Erythroblast (primary cell): ENCODE measurements around the gene OBSL1.
A peak's percentile ranks its signal among the peaks of the same experiment; 100 is the strongest.

Source experiments
- DNase-seq, 2 experiments: peaks; one replicate each; lab custom pipeline; 2025; lab: John Stamatoyannopoulos, UW
- GATA1 ChIP-seq: IDR thresholded peaks from 2 replicates; pipeline ENCODE4 v1.6.1; 2011; ENCODE audit warnings: low read depth, mild to moderate bottlenecking, control low read depth, low read length, moderate library complexity
- POLR2A ChIP-seq: IDR thresholded peaks from 2 replicates; pipeline ENCODE4 v1.6.1; 2011; ENCODE audit warnings: mild to moderate bottlenecking, low read length

OBSL1 gene

GRCh38 chr2:219509780-219510511, 61.4 kb downstream of the OBSL1 start:
- peak; percentile 93 to 95 for DNase-seq
- TF ChIP-seq GATA1 (peak; percentile 56), POLR2A (no peak)

DNA sequence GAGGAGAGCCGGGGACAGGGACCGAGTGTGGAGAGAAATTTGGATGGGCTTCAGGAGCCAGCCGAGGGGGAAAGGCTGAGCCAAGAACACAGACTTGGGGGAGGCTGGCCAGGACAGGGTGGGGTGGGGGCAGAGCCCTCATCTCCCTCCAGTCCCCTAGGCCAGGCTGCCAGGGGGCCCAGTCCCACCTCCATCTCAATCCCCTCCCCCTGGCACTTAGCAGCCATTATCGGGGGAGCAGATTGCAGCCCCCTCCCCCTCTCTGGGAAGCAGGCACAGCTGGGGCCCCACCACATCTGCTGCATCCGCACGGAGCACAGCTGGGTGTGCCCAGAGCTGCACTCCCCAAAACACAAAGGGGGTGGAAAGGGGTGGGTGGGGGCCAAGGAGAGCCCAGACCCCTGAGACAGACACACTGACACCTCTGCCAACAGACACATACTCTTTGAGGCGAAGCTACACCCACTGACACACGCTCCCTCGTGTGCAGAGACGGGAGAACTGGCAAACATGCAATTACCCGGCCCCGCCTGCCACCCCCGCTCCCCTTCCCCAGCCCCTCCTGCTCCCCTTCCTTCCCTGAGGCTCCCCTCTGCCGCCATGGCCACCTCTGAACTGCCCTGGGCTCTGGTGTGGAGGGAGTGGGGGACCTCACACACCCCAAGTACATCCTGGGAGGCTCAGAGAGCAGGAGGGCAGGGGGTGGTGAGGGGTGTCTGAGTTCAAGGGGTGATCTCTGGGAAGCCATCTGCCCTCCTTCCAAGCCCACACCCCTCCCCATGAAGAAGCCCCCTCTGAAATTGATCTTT, 62.2 kb downstream of the OBSL1 start:
- DNase-seq = peak in 1 of 2 experiments; percentile 53
- TF ChIP-seq GATA1 (no peak), POLR2A (no peak)

- DNase-seq = no peak
- no peak for TF ChIP-seq GATA1
- no peak for TF ChIP-seq POLR2A
Measured at GRCh38 chr2:219508444-219508734, 63.0 kb downstream of the OBSL1 start.

- DNase-seq = peak; percentile 46 to 48
- TF ChIP-seq POLR2A (no peak), GATA1 (no peak)
Measured at GRCh38 chr2:219507581-219508443, 63.5 kb downstream of the OBSL1 start.

GRCh38 chr2:219506802-219507526, 64.4 kb downstream of the OBSL1 start:
- DNase-seq = no peak
- no peak for TF ChIP-seq POLR2A
- no peak for TF ChIP-seq GATA1

GRCh38 chr2:219506153-219506801, 65.1 kb downstream of the OBSL1 start:
- no peak for DNase-seq
- TF ChIP-seq POLR2A (no peak), GATA1 (no peak)

DNA sequence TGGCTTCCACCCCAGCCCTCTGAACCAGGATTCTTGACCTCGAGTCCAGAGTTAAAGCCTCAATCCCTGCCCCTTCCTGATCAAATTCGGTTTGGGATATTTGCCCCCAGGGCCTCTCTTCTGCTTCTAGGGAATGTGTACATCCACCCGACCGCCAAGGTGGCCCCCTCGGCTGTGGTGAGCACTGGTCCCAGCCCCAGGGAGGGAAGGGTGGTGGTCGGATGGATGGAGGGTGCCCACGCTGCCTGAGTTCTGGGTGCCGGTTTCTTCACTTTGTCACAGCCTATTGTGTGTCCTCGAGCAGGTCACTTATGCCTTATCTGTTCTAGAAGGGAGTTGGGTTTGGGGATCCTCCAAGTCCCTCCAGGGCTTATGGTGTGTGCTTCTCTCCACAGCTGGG, 65.8 kb downstream of the OBSL1 start:
- DNase-seq = no peak
- TF ChIP-seq POLR2A (no peak), GATA1 (no peak)

GRCh38 chr2:219502618-219503017, 68.7 kb downstream of the OBSL1 start:
- DNase-seq = no peak
- TF ChIP-seq GATA1 (no peak), POLR2A (no peak)

DNA sequence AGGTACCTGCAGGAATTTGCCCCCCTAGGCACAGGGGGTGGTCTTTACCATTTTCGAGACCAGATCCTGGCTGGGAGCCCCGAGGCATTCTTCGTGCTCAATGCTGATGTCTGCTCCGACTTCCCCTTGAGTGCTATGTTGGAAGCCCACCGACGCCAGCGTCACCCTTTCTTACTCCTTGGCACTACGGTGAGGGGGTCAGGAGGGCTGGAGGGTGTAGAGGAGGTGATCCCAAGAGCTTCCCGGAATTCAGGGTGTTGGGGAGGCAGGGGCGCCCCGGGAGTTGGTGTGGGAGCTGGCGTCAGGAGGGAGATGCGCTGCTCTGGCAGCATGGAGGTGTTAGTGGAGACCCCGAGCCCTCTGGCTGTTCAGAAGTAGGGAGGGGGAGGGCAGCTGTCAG, 69.5 kb downstream of the OBSL1 start:
- DNase-seq = no peak
- TF ChIP-seq POLR2A (no peak), GATA1 (no peak)
